Stimulated activated naive B cell treated with anti-CD40 and anti-IgM and Interleukin-4, amounts not matched to agents 10 μg/mL and 1 μg/mL and 100 μg/mL, for 72 hours (primary cell): ENCODE measurements around the gene CPB2.
A peak's percentile ranks its signal among the peaks of the same experiment; 100 is the strongest.

Experiments used
- ATAC-seq, 2 donors: fragments of 150-1000 bp; cut with Tn5 transposase; replicated peaks; 2 replicates each; pipeline ENCODE4 v1.10.0; 2021; ENCODE audit warnings: moderate library complexity in 1 of 2
- DNase-seq: peaks from one replicate; pipeline ENCODE4 v3.0.0; 2021
- H3K27ac Mint-ChIP-seq: one replicate; pipeline ENCODE4 v1.8.0; 2022; ENCODE audit warnings: mild to moderate bottlenecking, mixed read lengths
- H3K27me3 Mint-ChIP-seq, 2 donors: one replicate each; pipeline ENCODE4 v1.8.0; 2022; ENCODE audit warnings: mixed read lengths in 2 of 2
- H3K36me3 Mint-ChIP-seq, 2 donors: one replicate each; pipeline ENCODE4 v1.8.0; 2022; ENCODE audit warnings: mixed read lengths in 2 of 2, mild to moderate bottlenecking in 1 of 2
- H3K4me1 Mint-ChIP-seq, 2 donors: one replicate each; pipeline ENCODE4 v1.8.0; 2022; ENCODE audit warnings: mixed read lengths in 2 of 2, mild to moderate bottlenecking in 1 of 2
- H3K4me3 Mint-ChIP-seq, 2 donors: one replicate each; pipeline ENCODE4 v1.8.0; 2022; ENCODE audit warnings: mild to moderate bottlenecking in 2 of 2, mixed read lengths in 2 of 2, moderate library complexity in 1 of 2
- H3K9me3 Mint-ChIP-seq, 2 donors: one replicate each; pipeline ENCODE4 v1.8.0; 2022; ENCODE audit warnings: mixed read lengths in 2 of 2, mild to moderate bottlenecking in 1 of 2

Gene CPB2

GRCh38 chr13:46059405-46059804, 45.4 kb downstream of the CPB2 start:
- Mint-ChIP-seq H3K4me1 (no peaks in the 10 kb centered on the region), H3K27ac (no peak overlapping the region), H3K36me3 (no peaks in the 10 kb centered on the region), H3K4me3 (no peak overlapping the region), H3K9me3 (peaks cover 0 to 5% of the 10 kb centered on the region in 2 donors), H3K27me3 (peaks cover 6 to 11% of the 10 kb centered on the region in 2 donors)
- ATAC-seq (no peak), DNase-seq (no peak)

- H3K4me3 Mint-ChIP-seq, result no peak overlapping the region
- DNase-seq, result no peak
- no peak for ATAC-seq
- H3K27me3 Mint-ChIP-seq, result peaks cover 6 to 11% of the 10 kb centered on the region in 2 donors
- no peak overlapping the region for H3K27ac Mint-ChIP-seq
- peaks cover 0 to 2% of the 10 kb centered on the region in 2 donors for H3K9me3 Mint-ChIP-seq
- no peaks in the 10 kb centered on the region for H3K4me1 Mint-ChIP-seq
- H3K36me3 Mint-ChIP-seq, result no peaks in the 10 kb centered on the region
Observed at GRCh38 chr13:46058268-46058667, 46.6 kb downstream of the CPB2 start.

GRCh38 chr13:46057256-46058015, 47.4 kb downstream of the CPB2 start:
- no peak overlapping the region for H3K4me3 Mint-ChIP-seq
- H3K27me3 Mint-ChIP-seq, result peaks cover 6 to 11% of the 10 kb centered on the region in 2 donors
- H3K4me1 Mint-ChIP-seq, result no peaks in the 10 kb centered on the region
- H3K9me3 Mint-ChIP-seq, result no peaks in the 10 kb centered on the region
- ATAC-seq, result no peak
- H3K36me3 Mint-ChIP-seq, result no peaks in the 10 kb centered on the region
- H3K27ac Mint-ChIP-seq, result no peak overlapping the region
- DNase-seq, result no peak

GRCh38 chr13:46053162-46054012, 51.4 kb downstream of the CPB2 start:
- H3K9me3 Mint-ChIP-seq, result no peaks in the 10 kb centered on the region
- ATAC-seq (no peak), DNase-seq (no peak)
- H3K27ac Mint-ChIP-seq, result peak overlapping the region; percentile 100
- peaks cover 6 to 11% of the 10 kb centered on the region in 2 donors for H3K27me3 Mint-ChIP-seq
- peaks cover 0 to 3% of the 10 kb centered on the region in 2 donors for H3K36me3 Mint-ChIP-seq
- peak overlapping the region; percentile 97 to 98 for H3K4me3 Mint-ChIP-seq
- H3K4me1 Mint-ChIP-seq, result peaks cover 3 to 14% of the 10 kb centered on the region in 2 donors

- peaks cover 3 to 20% of the 10 kb centered on the region in 2 donors for H3K4me1 Mint-ChIP-seq
- ATAC-seq (peak; percentile 100), DNase-seq (peak; percentile 89)
- no peaks in the 10 kb centered on the region for H3K9me3 Mint-ChIP-seq
- peak within 1 kb of the TSS; percentile 97 to 98 for H3K4me3 Mint-ChIP-seq
- peak within 1 kb of the TSS; percentile 100 for H3K27ac Mint-ChIP-seq
- H3K36me3 Mint-ChIP-seq, result peaks cover 3% of the 10 kb centered on the region in 2 donors
- peaks cover 6 to 11% of the 10 kb centered on the region in 2 donors for H3K27me3 Mint-ChIP-seq
Observed at GRCh38 chr13:46052319-46053161, 52.3 kb downstream of the CPB2 start, which contains the start of gene ZC3H13. Gene ZC3H13, minus strand, starts transcription at chr13:46052746. Its CDS starts 7,239 bp downstream, at chr13:46045507.

- Mint-ChIP-seq H3K4me1 (peaks cover 3 to 20% of the 10 kb centered on the region in 2 donors), H3K9me3 (no peaks in the 10 kb centered on the region), H3K27me3 (peaks cover 6 to 11% of the 10 kb centered on the region in 2 donors), H3K4me3 (peak overlapping the region; percentile 97 to 98), H3K36me3 (peaks cover 3% of the 10 kb centered on the region in 2 donors), H3K27ac (peak overlapping the region; percentile 100)
- DNase-seq (no peak), ATAC-seq (peak; percentile 14 to 17)
Observed at GRCh38 chr13:46051968-46052318, 52.9 kb downstream of the CPB2 start.

- DNase-seq (no peak), ATAC-seq (no peak)
- Mint-ChIP-seq H3K27ac (no peak overlapping the region), H3K4me3 (no peak overlapping the region), H3K9me3 (no peaks in the 10 kb centered on the region), H3K27me3 (peaks cover 0 to 4% of the 10 kb centered on the region in 2 donors), H3K4me1 (peaks cover 3 to 20% of the 10 kb centered on the region in 2 donors), H3K36me3 (peaks cover 3% of the 10 kb centered on the region in 2 donors)
Observed at GRCh38 chr13:46050771-46051170, 54.1 kb downstream of the CPB2 start.

- Mint-ChIP-seq H3K9me3 (no peaks in the 10 kb centered on the region), H3K4me1 (peaks cover 0 to 17% of the 10 kb centered on the region in 2 donors), H3K4me3 (no peak overlapping the region), H3K36me3 (peaks cover 8 to 17% of the 10 kb centered on the region in 2 donors), H3K27ac (no peak overlapping the region), H3K27me3 (no peaks in the 10 kb centered on the region)
- ATAC-seq (no peak), DNase-seq (no peak)
Observed at GRCh38 chr13:46045424-46045823, 59.4 kb downstream of the CPB2 start.

- Mint-ChIP-seq H3K36me3 (peaks cover 8 to 21% of the 10 kb centered on the region in 2 donors), H3K27me3 (no peaks in the 10 kb centered on the region), H3K27ac (no peak overlapping the region), H3K9me3 (no peaks in the 10 kb centered on the region), H3K4me1 (peaks cover 0 to 14% of the 10 kb centered on the region in 2 donors), H3K4me3 (no peak overlapping the region)
- ATAC-seq (no peak), DNase-seq (no peak)
Observed at GRCh38 chr13:46043647-46044046, 61.2 kb downstream of the CPB2 start.

- Mint-ChIP-seq H3K4me3 (no peak overlapping the region), H3K4me1 (peaks cover 0 to 13% of the 10 kb centered on the region in 2 donors), H3K36me3 (peaks cover 17 to 30% of the 10 kb centered on the region in 2 donors), H3K9me3 (no peaks in the 10 kb centered on the region), H3K27ac (no peak overlapping the region), H3K27me3 (no peaks in the 10 kb centered on the region)
- no peak for DNase-seq
- no peak for ATAC-seq
Observed at GRCh38 chr13:46041419-46041839, 63.4 kb downstream of the CPB2 start.

GRCh38 chr13:46040763-46041162, 64.1 kb downstream of the CPB2 start:
- no peak overlapping the region for H3K4me3 Mint-ChIP-seq
- peaks cover 23 to 37% of the 10 kb centered on the region in 2 donors for H3K36me3 Mint-ChIP-seq
- no peak for DNase-seq
- H3K27ac Mint-ChIP-seq, result no peak overlapping the region
- H3K9me3 Mint-ChIP-seq, result no peaks in the 10 kb centered on the region
- peaks cover 0 to 13% of the 10 kb centered on the region in 2 donors for H3K4me1 Mint-ChIP-seq
- ATAC-seq, result no peak
- no peaks in the 10 kb centered on the region for H3K27me3 Mint-ChIP-seq

- DNase-seq (no peak), ATAC-seq (no peak)
- Mint-ChIP-seq H3K4me3 (no peak overlapping the region), H3K27ac (no peak overlapping the region), H3K4me1 (peaks cover 0 to 13% of the 10 kb centered on the region in 2 donors), H3K9me3 (no peaks in the 10 kb centered on the region), H3K36me3 (peaks cover 27 to 46% of the 10 kb centered on the region in 2 donors), H3K27me3 (no peaks in the 10 kb centered on the region)
Observed at GRCh38 chr13:46039411-46040182, 65.2 kb downstream of the CPB2 start.

- Mint-ChIP-seq H3K27me3 (no peaks in the 10 kb centered on the region), H3K27ac (no peak overlapping the region), H3K4me3 (no peak overlapping the region), H3K4me1 (peaks cover 0 to 13% of the 10 kb centered on the region in 2 donors), H3K9me3 (peaks cover 0 to 3% of the 10 kb centered on the region in 2 donors), H3K36me3 (peaks cover 31 to 58% of the 10 kb centered on the region in 2 donors)
- ATAC-seq, result no peak
- DNase-seq, result no peak
Observed at GRCh38 chr13:46038296-46038695, 66.5 kb downstream of the CPB2 start.
